SK-N-MC (cell line): ENCODE results near the gene ZNF182.

Experiments
- EZH2 ChIP-seq: fragments of 200-600 bp; sonication (generic); IDR thresholded peaks from one replicate; pipeline ENCODE4 v1.6.1; 2017; ENCODE audit warnings: antibody characterized with exemption
- POLR2AphosphoS5 ChIP-seq: IDR thresholded peaks from 2 replicates; pipeline ENCODE4 v1.6.1; 2012; ENCODE audit warnings: mild to moderate bottlenecking, low read depth, low read length, borderline replicate concordance

GRCh38 chrX:48035891-48036290 lies 32.1 kb upstream of the ZNF182 start:
- TF ChIP-seq EZH2 (no peak), POLR2AphosphoS5 (no peak)
